HepG2 (cell line): Measurements from ENCODE around the gene SIGLEC7. TPM values are rescaled to one million over a fixed set of nuclear protein-coding genes. Genes with fewer than 3 reads are reported as not detected.

Experiments
- ATAC-seq: fragments of 200-7000 bp; cut with Tn5 transposase; 3 replicates; pipeline ENCODE4 v1.9.1; 2020; ENCODE audit warnings: mild to moderate bottlenecking, moderate library complexity
- BruUV-seq: library from RNA; stranded (reverse); fragments of 400-500 nt; replicated peaks from 2 replicates; lab custom pipeline; 2021; lab: Mats Ljungman, UMichigan
- CTCF ChIA-PET: fragments of 300-600 bp; formaldehyde crosslinking; extraction: SDS; loops from one replicate; lab custom pipeline; 2021; ENCODE audit warnings: low total read pairs, inconsistent platforms, low intra/inter-chr PET ratio; lab: Yijun Ruan, JAX
- POLR2A ChIA-PET: fragments of 350-600 bp; sonication (Branson Sonifier 250); formaldehyde crosslinking; loops from one replicate; lab custom pipeline; 2020; ENCODE audit warnings: antibody characterized with exemption, inconsistent platforms; lab: Yijun Ruan, JAX
- DNase-seq: peaks from one replicate; pipeline ENCODE4 v3.0.0-alpha.2; 2015; ENCODE audit warnings: low spot score
- FAIRE-seq: peaks from 3 replicates; lab custom pipeline; 2011; peaks lifted over from hg19 to GRCh38; lab: Jason Lieb, UNC
- H2AFZ ChIP-seq: one replicate; pipeline ENCODE4 v1.6.1; 2011; ENCODE audit warnings: low read length, inconsistent platforms
- H3K27ac ChIP-seq: fragments of 300-600 bp; 3 replicates; pipeline ENCODE4 v1.8.0; 2011; ENCODE audit warnings: mixed run types, mild to moderate bottlenecking, mixed read lengths, low read length, inconsistent platforms; ENCODE audit not compliant: insufficient read depth; ENCODE audit errors: extremely low read length
- H3K27me3 ChIP-seq, 2 experiments: fragments of 200-600 bp in 1 of 2; 2 replicates in 1 of 2; 3 replicates in 1 of 2; pipeline versions ENCODE4 v1.6.0 to v1.8.0; 2011; ENCODE audit warnings: low read length in 2 of 2, mild to moderate bottlenecking in 2 of 2, moderate library complexity in 2 of 2, inconsistent platforms in 1 of 2; ENCODE audit not compliant: insufficient read depth in 2 of 2, control insufficient read depth in 1 of 2
- H3K36me3 ChIP-seq, 2 experiments: fragments of 200-600 bp in 1 of 2; replicated peaks in 1 of 2; 2 replicates in 1 of 2; 3 replicates in 1 of 2; pipeline versions ENCODE4 v1.5.1 to v1.8.0; 2011; ENCODE audit warnings: low read length in 2 of 2, inconsistent platforms in 1 of 2; ENCODE audit not compliant: insufficient read depth in 2 of 2, control insufficient read depth in 1 of 2
- H3K4me1 ChIP-seq: 2 replicates; pipeline ENCODE4 v1.5.1; 2012; ENCODE audit warnings: low read length, inconsistent platforms; ENCODE audit not compliant: insufficient read depth
- H3K4me2 ChIP-seq: 2 replicates; pipeline ENCODE4 v1.6.0; 2011; ENCODE audit warnings: low read depth, low read length, inconsistent platforms
- H3K4me3 ChIP-seq, 3 experiments: fragments of 200-600 bp in 1 of 3; sonication (generic), shearing (Covaris generic) in 1 of 3; replicated peaks in 1 of 3; 2 replicates each; pipeline ENCODE4 v1.5.1; 2011 to 2016; ENCODE audit warnings: low read length in 3 of 3, inconsistent platforms in 2 of 3, low read depth in 2 of 3, mild to moderate bottlenecking in 2 of 3, control low read depth in 1 of 3, mixed read lengths in 1 of 3; ENCODE audit not compliant: insufficient read depth in 1 of 3
- H3K79me2 ChIP-seq: one replicate; pipeline ENCODE4 v1.6.1; 2011; ENCODE audit warnings: low read length, inconsistent platforms; ENCODE audit not compliant: insufficient read depth
- H3K9ac ChIP-seq: 2 replicates; pipeline ENCODE4 v1.6.0; 2011; ENCODE audit warnings: mild to moderate bottlenecking, low read depth, low read length, inconsistent platforms; ENCODE audit not compliant: insufficient read depth
- H3K9me3 ChIP-seq: 2 replicates; pipeline ENCODE4 v1.5.1; 2012; ENCODE audit warnings: mild to moderate bottlenecking, low read length
- H4K20me1 ChIP-seq: 2 replicates; pipeline ENCODE4 v1.6.0; 2011; ENCODE audit warnings: inconsistent platforms, mild to moderate bottlenecking, low read length, moderate library complexity; ENCODE audit not compliant: insufficient read depth
- CAMTA2 ChIP-seq: sonication (generic); formaldehyde crosslinking; IDR thresholded peaks from 2 replicates; pipeline ENCODE4 v1.4.0; 2020; ENCODE audit warnings: mild to moderate bottlenecking, missing genetic modification reagents, borderline replicate concordance
- DMTF1 ChIP-seq: sonication (generic); formaldehyde crosslinking; IDR thresholded peaks from 2 replicates; pipeline ENCODE4 v1.4.0; 2020; ENCODE audit warnings: mild to moderate bottlenecking, missing genetic modification reagents
- GPN1 ChIP-seq: sonication (generic); formaldehyde crosslinking; IDR thresholded peaks from 2 replicates; pipeline ENCODE4 v1.5.1; 2020; ENCODE audit warnings: missing genetic modification reagents, borderline replicate concordance
- GZF1 ChIP-seq: sonication (generic); formaldehyde crosslinking; IDR thresholded peaks from 2 replicates; pipeline ENCODE4 v1.5.1; 2020; ENCODE audit warnings: mild to moderate bottlenecking, missing genetic modification reagents
- MBNL3 ChIP-seq: fragments of 250-450 bp; sonication (Bioruptor Pico); conservative IDR thresholded peaks from 2 replicates; pipeline ENCODE4 v1.8.0; 2022; ENCODE audit warnings: mild to moderate bottlenecking, inconsistent platforms
- MED1 ChIP-seq: sonication (generic); formaldehyde crosslinking; IDR thresholded peaks from 2 replicates; pipeline ENCODE4 v1.4.0; 2020; ENCODE audit warnings: missing genetic modification reagents
- MTF2 ChIP-seq: sonication (generic); formaldehyde crosslinking; IDR thresholded peaks from 2 replicates; pipeline ENCODE4 v1.5.0; 2020; ENCODE audit warnings: missing genetic modification reagents, borderline replicate concordance
- TAF15 ChIP-seq: fragments of 200-400 bp; formaldehyde crosslinking; IDR thresholded peaks from one replicate; pipeline ENCODE4 v1.6.1; 2018; ENCODE audit warnings: mild to moderate bottlenecking, low read depth, low read length; ENCODE audit not compliant: poor library complexity, severe bottlenecking
- ZBTB8A ChIP-seq: sonication (generic); formaldehyde crosslinking; IDR thresholded peaks from 2 replicates; pipeline ENCODE4 v1.4.0; 2020; ENCODE audit warnings: mild to moderate bottlenecking, low read depth, missing genetic modification reagents, borderline replicate concordance
- ZFP41 ChIP-seq: sonication (generic); formaldehyde crosslinking; IDR thresholded peaks from 2 replicates; pipeline ENCODE4 v1.4.0; 2020; ENCODE audit warnings: mild to moderate bottlenecking, missing genetic modification reagents, borderline replicate concordance
- ZFP62 ChIP-seq: sonication (generic); formaldehyde crosslinking; IDR thresholded peaks from 2 replicates; pipeline ENCODE4 v1.4.0; 2020; ENCODE audit warnings: missing genetic modification reagents
- ZNF230 ChIP-seq: sonication (generic); formaldehyde crosslinking; IDR thresholded peaks from 2 replicates; pipeline ENCODE4 v1.4.0; 2020; ENCODE audit warnings: mild to moderate bottlenecking, missing genetic modification reagents
- ZNF234 ChIP-seq: sonication (generic); formaldehyde crosslinking; conservative IDR thresholded peaks from 2 replicates; pipeline ENCODE4 v1.5.1; 2020; ENCODE audit warnings: mild to moderate bottlenecking, missing genetic modification reagents
- ZNF256 ChIP-seq: sonication (generic); formaldehyde crosslinking; conservative IDR thresholded peaks from 2 replicates; pipeline ENCODE4 v1.4.0; 2020; ENCODE audit warnings: missing genetic modification reagents
- ZNF496 ChIP-seq: sonication (generic); formaldehyde crosslinking; IDR thresholded peaks from 2 replicates; pipeline ENCODE4 v1.8.1; 2023; ENCODE audit warnings: mild to moderate bottlenecking, moderate library complexity, missing genetic modification reagents; ENCODE audit not compliant: insufficient replicate concordance
- ZNF503 ChIP-seq: sonication (generic); formaldehyde crosslinking; IDR thresholded peaks from 2 replicates; pipeline ENCODE4 v1.4.0; 2020; ENCODE audit warnings: missing genetic modification reagents
- ZNF558 ChIP-seq: sonication (generic); formaldehyde crosslinking; IDR thresholded peaks from 2 replicates; pipeline ENCODE4 v1.9.0; 2022; ENCODE audit warnings: mild to moderate bottlenecking, missing genetic modification reagents, borderline replicate concordance
- ZNF605 ChIP-seq: sonication (generic); formaldehyde crosslinking; IDR thresholded peaks from 2 replicates; pipeline ENCODE4 v1.8.0; 2022; ENCODE audit warnings: mild to moderate bottlenecking, missing genetic modification reagents
- ZNF704 ChIP-seq: sonication (generic); formaldehyde crosslinking; IDR thresholded peaks from 2 replicates; pipeline ENCODE4 v1.8.1; 2023; ENCODE audit warnings: mild to moderate bottlenecking, inconsistent platforms, moderate library complexity, missing genetic modification reagents, borderline replicate concordance
- WGBS: methylation state at CpG from one replicate; pipeline ENCODE4 v1.1.6; 2017; ENCODE audit warnings: low lambda C conversion rate; 5-methylcytosine and 5-hydroxymethylcytosine counted together
- in situ Hi-C: cut with HindIII; loops from 2 replicates; pipeline ENCODE4 v1.10.0; 2017; ENCODE audit warnings: low pct_unique_long_range_greater_than_20kb; ENCODE audit not compliant: extremely low pct_ligation_motif_present
- intact Hi-C: fragments of 100-400 bp; cut with micrococcal nuclease; formaldehyde crosslinking; loops from one replicate; pipeline ENCODE4 v1.10.0; 2022; ENCODE audit not compliant: unreplicated experiment
- polyA plus RNA-seq, 8 experiments: library from polyadenylated mRNA; depleted of rRNA in 3 of 8; stranded (reverse) in 7 of 8; unstranded in 1 of 8; fragments of >200 nt; fragmentation: Illumina TruSeq in 4 of 8; extraction: Trizol in 4 of 8; gene quantifications; 2 replicates each; pipeline versions ENCODE4 v1.2.1 to v1.2.3, GENCODE V29; 2011 to 2016; ENCODE audit warnings: low read depth in 4 of 8, missing spikeins in 1 of 8, mixed read lengths in 1 of 8; ENCODE audit not compliant: insufficient read depth in 1 of 8
- total RNA-seq, 5 experiments: library from RNA; depleted of rRNA; stranded (reverse); fragments of >200 nt; fragmentation: Illumina TruSeq; extraction: Trizol; gene quantifications; 2 replicates each; pipeline ENCODE4 v1.2.3, GENCODE V29; 2016; ENCODE audit warnings: low read depth in 1 of 5

The SIGLEC7 gene
- total and polyA plus RNA-seq, 2 of the 13 experiments (the other 11 are each of a cell fraction or from before 2014, with no cell fraction given), result not detected

GRCh38 chr19:51201712-51202111 is 59.6 kb downstream of the SIGLEC7 start:
- no peaks in the 10 kb centered on the region for H3K36me3 ChIP-seq
- no peak overlapping the region for H3K4me2 ChIP-seq
- DNase-seq (no peak), ATAC-seq (no peak), FAIRE-seq (no peak)
- no peak overlapping the region for H3K4me3 ChIP-seq
- no peaks in the 10 kb centered on the region for H3K9me3 ChIP-seq
- no peak overlapping the region for H3K9ac ChIP-seq
- WGBS, result 19% methylated on average over 2 of the region's 5 CpGs
- no peaks in the 10 kb centered on the region for H3K4me1 ChIP-seq
- intact Hi-C loops, result no loop called here
- POLR2A ChIA-PET, result no interaction called here
- no peak overlapping the region for H3K27ac ChIP-seq
- in situ Hi-C loops, result no loop called here
- TF ChIP-seq CAMTA2 (CRISPR knock-in tag) (no peak), ZNF558 (CRISPR knock-in tag) (no peak), ZFP62 (CRISPR knock-in tag) (no peak), MED1 (CRISPR knock-in tag) (no peak), MTF2 (CRISPR knock-in tag) (no peak), TAF15 (no peak), MBNL3 (CRISPR knock-in tag) (no peak), ZBTB8A (CRISPR knock-in tag) (no peak), ZNF234 (CRISPR knock-in tag) (no peak), ZNF256 (CRISPR knock-in tag) (no peak), ZNF503 (CRISPR knock-in tag) (no peak), GZF1 (CRISPR knock-in tag) (no peak), DMTF1 (no peak), ZNF496 (no peak), ZNF704 (CRISPR knock-in tag) (no peak), ZFP41 (CRISPR knock-in tag) (no peak), ZNF605 (CRISPR knock-in tag) (no peak), GPN1 (no peak), ZNF230 (no peak)
- TF ChIP-seq, all 625 proteins: peak for 0
- Histone ChIP-seq H3K79me2 (no peaks in the 10 kb centered on the region), H3K27me3 (peaks cover 0 to 19% of the 10 kb centered on the region in 2 experiments; a peak in 3 of 5 replicates), H4K20me1 (no peaks in the 10 kb centered on the region), H2AFZ (no peak overlapping the region)
- BruUV-seq, result no TSS peak
- CTCF ChIA-PET, result no interaction called here
